22Rv1 (cell line): ENCODE results near the gene ERMP1.

Experiments
- CTCF ChIP-seq: fragments of 450-650 bp; IDR thresholded peaks from 2 replicates; pipeline ENCODE4 v1.5.1; 2017; ENCODE audit warnings: mild to moderate bottlenecking
- ZFX ChIP-seq: fragments of 450-650 bp; IDR thresholded peaks from 2 replicates; pipeline ENCODE4 v1.6.1; 2017; ENCODE audit warnings: antibody characterized with exemption, borderline replicate concordance

GRCh38 chr9:5869315-5870019 is 36.5 kb upstream of the ERMP1 start:
- TF ChIP-seq CTCF (peak; percentile 39), ZFX (no peak)
